Measurements from ENCODE around the gene MYO7B. TPM values are rescaled to one million over a fixed set of nuclear protein-coding genes. Genes with fewer than 3 reads are reported as not detected.

The MYO7B gene
- total RNA-seq, 1 experiment from 2014 or later, result 28.0 TPM

DNA sequence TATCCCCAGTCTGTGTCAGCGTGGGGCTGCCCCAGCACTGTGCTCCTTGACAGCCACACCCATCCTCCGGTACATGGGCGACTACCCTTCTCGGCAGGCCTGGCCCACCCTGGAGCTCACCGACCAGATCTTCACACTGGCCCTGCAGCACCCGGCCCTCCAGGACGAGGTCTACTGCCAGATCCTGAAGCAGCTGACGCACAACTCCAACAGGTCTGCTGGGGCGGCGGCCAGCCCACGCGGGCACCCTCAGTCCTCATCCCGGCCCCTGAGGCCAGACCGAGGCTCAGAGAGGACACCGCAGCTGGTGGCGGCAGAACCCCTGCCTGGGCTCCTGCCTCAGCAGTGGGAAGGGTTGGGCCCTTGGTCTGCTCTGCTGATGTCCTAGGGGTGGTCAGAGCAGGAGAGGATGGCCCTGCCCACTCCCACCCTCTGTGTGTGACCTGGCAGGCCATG lies 96.1 kb downstream of the MYO7B start:
- Histone ChIP-seq H3K4me3 (ENCODE audit: low read length) (no peak overlapping the region), H3K27ac (ENCODE audit: low read length) (no peak overlapping the region), H3K4me1 (ENCODE audit: insufficient read depth, low read length) (peaks cover 7% of the 10 kb centered on the region; the same call in 1 of the 2 replicates), H2AFZ (ENCODE audit: low read length) (no peak overlapping the region), H3K9ac (ENCODE audit: low read length) (no peak overlapping the region), H3K79me2 (ENCODE audit: low read length) (no peaks in the 10 kb centered on the region), H4K20me1 (ENCODE audit: low read length) (no peaks in the 10 kb centered on the region), H3K9me3 (ENCODE audit: low read length) (no peaks in the 10 kb centered on the region), H3K36me3 (ENCODE audit: low read depth, low read length) (peaks cover 4% of the 10 kb centered on the region), H3K9me2 (replicated peaks; ENCODE audit: low read length) (no peaks in the 10 kb centered on the region), H3F3A (ENCODE audit: low read length, unreplicated experiment) (no peaks in the 10 kb centered on the region), H3K4me2 (ENCODE audit: low read length) (no peak overlapping the region), H3K27me3 (ENCODE audit: low read length) (no peaks in the 10 kb centered on the region)
- no peak for TF ChIP-seq EZH2phosphoT487 (IDR thresholded peaks at IDR 0.05; ENCODE audit: borderline replicate concordance, low read length)
- no peak for TF ChIP-seq EZH2 (IDR thresholded peaks at IDR 0.05; ENCODE audit: low read length, unreplicated experiment)
- TF ChIP-seq, protein P1, sequence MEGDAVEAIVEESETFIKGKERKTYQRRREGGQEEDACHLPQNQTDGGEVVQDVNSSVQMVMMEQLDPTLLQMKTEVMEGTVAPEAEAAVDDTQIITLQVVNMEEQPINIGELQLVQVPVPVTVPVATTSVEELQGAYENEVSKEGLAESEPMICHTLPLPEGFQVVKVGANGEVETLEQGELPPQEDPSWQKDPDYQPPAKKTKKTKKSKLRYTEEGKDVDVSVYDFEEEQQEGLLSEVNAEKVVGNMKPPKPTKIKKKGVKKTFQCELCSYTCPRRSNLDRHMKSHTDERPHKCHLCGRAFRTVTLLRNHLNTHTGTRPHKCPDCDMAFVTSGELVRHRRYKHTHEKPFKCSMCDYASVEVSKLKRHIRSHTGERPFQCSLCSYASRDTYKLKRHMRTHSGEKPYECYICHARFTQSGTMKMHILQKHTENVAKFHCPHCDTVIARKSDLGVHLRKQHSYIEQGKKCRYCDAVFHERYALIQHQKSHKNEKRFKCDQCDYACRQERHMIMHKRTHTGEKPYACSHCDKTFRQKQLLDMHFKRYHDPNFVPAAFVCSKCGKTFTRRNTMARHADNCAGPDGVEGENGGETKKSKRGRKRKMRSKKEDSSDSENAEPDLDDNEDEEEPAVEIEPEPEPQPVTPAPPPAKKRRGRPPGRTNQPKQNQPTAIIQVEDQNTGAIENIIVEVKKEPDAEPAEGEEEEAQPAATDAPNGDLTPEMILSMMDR (conservative IDR thresholded peaks at IDR 0.05; ENCODE audit: low read depth, low read length), result no peak
- POLR2A ChIA-PET (ENCODE audit: unreplicated experiment), result no interaction called here
- ATAC-seq, result no peak
- CTCF ChIA-PET, result no interaction called here
- DNase-seq, result no peak
- BruUV-seq (replicated peaks), result no TSS peak
- intact Hi-C loops (cut with micrococcal nuclease), result no loop called here

DNA sequence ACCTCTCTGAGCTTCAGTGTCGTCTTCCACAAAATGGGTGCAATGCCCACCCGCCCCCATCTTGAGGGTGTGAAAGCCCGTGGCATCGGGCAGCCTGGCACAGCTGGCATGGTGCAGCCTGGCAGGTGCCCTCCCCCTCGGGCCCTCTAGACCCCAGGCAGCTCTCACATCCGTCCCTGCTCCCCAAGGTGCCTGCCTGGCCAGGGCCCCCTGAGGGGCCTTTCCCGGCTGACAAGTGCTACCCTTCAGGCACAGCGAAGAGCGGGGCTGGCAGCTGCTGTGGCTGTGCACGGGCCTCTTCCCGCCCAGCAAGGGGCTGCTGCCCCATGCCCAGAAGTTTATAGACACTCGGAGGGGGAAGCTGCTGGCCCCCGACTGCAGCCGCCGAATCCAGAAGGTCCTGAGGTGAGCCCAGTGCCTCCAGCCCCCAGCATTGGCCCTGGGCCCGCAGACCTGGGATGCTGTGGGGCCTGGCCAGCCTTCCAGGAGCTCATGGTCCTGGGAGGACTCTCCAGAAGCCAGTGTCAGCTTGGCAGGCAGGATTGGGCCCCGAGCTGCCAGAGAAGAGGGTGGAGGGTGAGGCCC lies 96.6 kb downstream of the MYO7B start:
- Histone ChIP-seq H3K4me2 (ENCODE audit: low read length) (no peak overlapping the region), H3K9me2 (replicated peaks; ENCODE audit: low read length) (no peaks in the 10 kb centered on the region), H4K20me1 (ENCODE audit: low read length) (no peaks in the 10 kb centered on the region), H3K27me3 (ENCODE audit: low read length) (no peaks in the 10 kb centered on the region), H3K36me3 (ENCODE audit: low read depth, low read length) (peaks cover under 1% of the 10 kb centered on the region), H2AFZ (ENCODE audit: low read length) (no peak overlapping the region), H3K79me2 (ENCODE audit: low read length) (no peaks in the 10 kb centered on the region), H3K4me3 (ENCODE audit: low read length) (no peak overlapping the region), H3K4me1 (ENCODE audit: insufficient read depth, low read length) (peaks cover 12% of the 10 kb centered on the region), H3F3A (ENCODE audit: low read length, unreplicated experiment) (no peaks in the 10 kb centered on the region), H3K9ac (ENCODE audit: low read length) (no peak overlapping the region), H3K9me3 (ENCODE audit: low read length) (no peaks in the 10 kb centered on the region), H3K27ac (ENCODE audit: low read length) (no peak overlapping the region)
- DNase-seq (no peak), ATAC-seq (no peak)
- intact Hi-C loops (cut with micrococcal nuclease), result no loop called here
- BruUV-seq (replicated peaks), result no TSS peak
- POLR2A ChIA-PET (ENCODE audit: unreplicated experiment), result no interaction called here
- TF ChIP-seq, protein P1 (conservative IDR thresholded peaks at IDR 0.05; ENCODE audit: low read depth, low read length), result no peak
- no peak for TF ChIP-seq EZH2 (IDR thresholded peaks at IDR 0.05; ENCODE audit: low read length, unreplicated experiment)
- no peak for TF ChIP-seq EZH2phosphoT487 (IDR thresholded peaks at IDR 0.05; ENCODE audit: borderline replicate concordance, low read length)
- CTCF ChIA-PET, result no interaction called here

DNA sequence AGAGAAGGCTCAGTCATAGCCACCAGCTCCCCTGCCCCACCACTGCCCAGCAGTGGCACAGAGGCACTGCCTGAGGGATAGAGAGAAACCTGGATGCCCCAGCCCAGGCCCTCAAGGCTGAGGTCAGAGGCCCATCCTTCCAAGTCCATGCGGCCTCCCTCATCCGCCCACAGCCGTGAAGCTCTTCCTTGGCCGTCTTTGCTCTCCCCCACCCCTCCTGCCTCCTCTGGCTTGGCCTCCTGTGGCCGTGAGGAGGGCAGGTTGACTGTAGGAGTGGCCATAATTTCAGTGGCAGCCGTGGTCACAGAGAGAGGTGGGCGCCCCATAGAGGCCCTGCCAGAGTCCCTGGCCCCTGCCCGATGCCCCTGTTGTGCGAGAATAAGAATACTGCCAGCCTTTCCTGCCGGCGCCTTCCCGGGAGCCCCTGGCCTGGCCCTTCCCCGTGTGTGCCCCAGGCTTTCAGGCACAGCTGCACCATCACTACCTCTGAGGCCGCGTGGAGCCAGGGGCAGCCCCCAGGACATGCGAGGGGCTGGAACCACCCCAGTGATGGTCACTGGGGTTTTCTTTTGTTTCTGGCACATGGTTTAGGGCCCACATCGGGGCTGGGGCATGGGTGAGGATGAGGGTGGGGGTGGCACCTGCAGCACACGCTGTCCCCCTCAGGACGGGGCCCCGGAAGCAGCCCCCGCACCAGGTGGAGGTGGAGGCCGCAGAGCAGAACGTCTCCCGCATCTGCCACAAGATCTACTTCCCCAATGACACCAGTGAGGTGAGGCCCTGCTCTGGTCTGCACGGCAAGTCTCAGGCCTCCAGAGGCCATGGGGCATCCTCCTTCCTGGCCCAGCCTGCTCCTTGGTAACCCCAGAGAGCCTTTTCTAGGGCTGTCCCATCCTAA lies 97.4 kb downstream of the MYO7B start:
- Histone ChIP-seq H4K20me1 (ENCODE audit: low read length) (no peaks in the 10 kb centered on the region), H3K4me1 (ENCODE audit: insufficient read depth, low read length) (peaks cover 20% of the 10 kb centered on the region), H3K79me2 (ENCODE audit: low read length) (no peaks in the 10 kb centered on the region), H3K27ac (ENCODE audit: low read length) (no peak overlapping the region), H3K27me3 (ENCODE audit: low read length) (no peaks in the 10 kb centered on the region), H3K36me3 (ENCODE audit: low read depth, low read length) (no peaks in the 10 kb centered on the region; the same call in 1 of the 2 replicates), H3F3A (ENCODE audit: low read length, unreplicated experiment) (no peaks in the 10 kb centered on the region), H3K9ac (ENCODE audit: low read length) (no peak overlapping the region), H3K4me2 (ENCODE audit: low read length) (no peak overlapping the region), H3K4me3 (ENCODE audit: low read length) (no peak overlapping the region), H3K9me3 (ENCODE audit: low read length) (no peaks in the 10 kb centered on the region), H3K9me2 (replicated peaks; ENCODE audit: low read length) (no peaks in the 10 kb centered on the region), H2AFZ (ENCODE audit: low read length) (no peak overlapping the region)
- intact Hi-C loops (cut with micrococcal nuclease), result no loop called here
- ChIA-PET POLR2A (ENCODE audit: unreplicated experiment) (no interaction called here), CTCF (no interaction called here)
- no TSS peak for BruUV-seq (replicated peaks)
- TF ChIP-seq EZH2 (IDR thresholded peaks at IDR 0.05; ENCODE audit: low read length, unreplicated experiment), result no peak
- no peak for ATAC-seq
- DNase-seq, result no peak
